Loucy (cell line): Measurements from ENCODE around the gene MRPS26.

Source experiments
- EZH2phosphoT487 ChIP-seq: fragments of 200-600 bp; IDR thresholded peaks from 2 replicates; pipeline ENCODE4 v1.6.1; 2018; ENCODE audit warnings: antibody characterized with exemption, mild to moderate bottlenecking, moderate library complexity, borderline replicate concordance
- TF ChIP-seq, protein P1 (sequence below): fragments of 200-600 bp; sonication (generic); conservative IDR thresholded peaks from 2 replicates; pipeline ENCODE4 v1.5.1; 2014; ENCODE audit warnings: mild to moderate bottlenecking, antibody characterized with exemption, low read length

DNA sequence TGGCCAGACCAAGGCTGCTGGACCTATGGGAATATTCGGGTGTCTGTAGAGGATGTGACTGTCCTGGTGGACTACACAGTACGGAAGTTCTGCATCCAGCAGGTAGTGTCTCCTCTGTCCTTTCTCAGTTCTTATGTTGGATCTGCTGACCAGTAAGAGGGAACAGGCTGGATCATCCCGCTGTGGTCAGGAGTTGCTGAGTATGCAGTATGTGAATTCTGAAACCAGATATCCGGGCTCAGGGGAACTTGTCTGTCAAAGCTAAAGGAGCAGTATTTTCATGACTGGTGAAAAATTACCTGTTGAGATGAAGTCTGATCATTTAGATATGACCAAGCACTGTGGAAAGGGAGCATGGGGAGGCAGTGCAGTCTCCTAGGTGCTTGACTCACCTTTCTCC lies 24.5 kb upstream of the MRPS26 start:
- no peak for TF ChIP-seq EZH2phosphoT487
- TF ChIP-seq, protein P1, sequence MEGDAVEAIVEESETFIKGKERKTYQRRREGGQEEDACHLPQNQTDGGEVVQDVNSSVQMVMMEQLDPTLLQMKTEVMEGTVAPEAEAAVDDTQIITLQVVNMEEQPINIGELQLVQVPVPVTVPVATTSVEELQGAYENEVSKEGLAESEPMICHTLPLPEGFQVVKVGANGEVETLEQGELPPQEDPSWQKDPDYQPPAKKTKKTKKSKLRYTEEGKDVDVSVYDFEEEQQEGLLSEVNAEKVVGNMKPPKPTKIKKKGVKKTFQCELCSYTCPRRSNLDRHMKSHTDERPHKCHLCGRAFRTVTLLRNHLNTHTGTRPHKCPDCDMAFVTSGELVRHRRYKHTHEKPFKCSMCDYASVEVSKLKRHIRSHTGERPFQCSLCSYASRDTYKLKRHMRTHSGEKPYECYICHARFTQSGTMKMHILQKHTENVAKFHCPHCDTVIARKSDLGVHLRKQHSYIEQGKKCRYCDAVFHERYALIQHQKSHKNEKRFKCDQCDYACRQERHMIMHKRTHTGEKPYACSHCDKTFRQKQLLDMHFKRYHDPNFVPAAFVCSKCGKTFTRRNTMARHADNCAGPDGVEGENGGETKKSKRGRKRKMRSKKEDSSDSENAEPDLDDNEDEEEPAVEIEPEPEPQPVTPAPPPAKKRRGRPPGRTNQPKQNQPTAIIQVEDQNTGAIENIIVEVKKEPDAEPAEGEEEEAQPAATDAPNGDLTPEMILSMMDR: no peak
